Astrocyte (in vitro differentiated cells and primary cell): ENCODE measurements around the gene KCNN4.

ENCODE experiments used
- CTCF ChIP-seq: IDR thresholded peaks from 2 replicates; pipeline ENCODE4 v1.5.1; 2011; ENCODE audit warnings: low read depth, mild to moderate bottlenecking, inconsistent platforms, low read length, moderate library complexity; ENCODE audit not compliant: insufficient read depth
- EZH2 ChIP-seq: IDR thresholded peaks from 2 replicates; pipeline ENCODE4 v1.6.1; 2012; ENCODE audit warnings: mild to moderate bottlenecking, low read length, inconsistent platforms; ENCODE audit not compliant: insufficient read depth

- TF ChIP-seq CTCF (no peak), EZH2 (no peak)
Measured at GRCh38 chr19:43781630-43782310, 997 bp upstream of the KCNN4 start.
